Skeletal muscle tissue (tissue), 4 donors: ENCODE measurements around the gene REPS2. TPM values are rescaled to one million over a fixed set of nuclear protein-coding genes. Genes with fewer than 3 reads are reported as not detected.

Experiments
- H3K27ac ChIP-seq: one replicate; pipeline ENCODE4 v1.7.0; 2013; ENCODE audit warnings: mild to moderate bottlenecking, low read depth, low read length, inconsistent platforms
- H3K27me3 ChIP-seq, 3 donors: one replicate each; pipeline ENCODE4 v1.7.0; 2013; ENCODE audit warnings: low read length in 3 of 3; ENCODE audit not compliant: control insufficient read depth in 3 of 3, insufficient read depth in 3 of 3
- H3K36me3 ChIP-seq, 3 donors: one replicate each; pipeline ENCODE4 v1.7.0; 2013; ENCODE audit warnings: low read length in 3 of 3; ENCODE audit not compliant: control insufficient read depth in 3 of 3, insufficient read depth in 3 of 3
- H3K4me1 ChIP-seq, 3 donors: one replicate each; pipeline ENCODE4 v1.7.0; 2013; ENCODE audit warnings: low read length in 3 of 3, mild to moderate bottlenecking in 3 of 3; ENCODE audit not compliant: control insufficient read depth in 3 of 3, insufficient read depth in 3 of 3
- H3K4me3 ChIP-seq, 3 donors: one replicate each; pipeline ENCODE4 v1.7.0; 2013; ENCODE audit warnings: low read length in 3 of 3
- H3K9ac ChIP-seq, 3 donors: one replicate each; pipeline ENCODE4 v1.7.0; 2013; ENCODE audit warnings: low read length in 3 of 3, mild to moderate bottlenecking in 3 of 3, moderate library complexity in 2 of 3, low read depth in 1 of 3
- H3K9me3 ChIP-seq, 3 donors: one replicate each; pipeline ENCODE4 v1.7.0; 2013; ENCODE audit warnings: low read length in 3 of 3; ENCODE audit not compliant: control insufficient read depth in 3 of 3
- total RNA-seq: library from RNA; depleted of rRNA; stranded (reverse); fragments of >200 nt; gene quantifications from one replicate; pipeline ENCODE4 v1.2.3, GENCODE V29; 2014
- donor health status: Osteomylitis.

Gene REPS2
- total RNA-seq, 1 donor from 2014 or later = 7.8 TPM

- Histone ChIP-seq H3K27ac (no peak overlapping the region), H3K4me1 (no peaks in the 10 kb centered on the region), H3K4me3 (no peak overlapping the region), H3K27me3 (no peaks in the 10 kb centered on the region), H3K36me3 (no peaks in the 10 kb centered on the region), H3K9ac (no peak overlapping the region), H3K9me3 (no peaks in the 10 kb centered on the region)
These were observed 118.6 kb downstream of the REPS2 start for GRCh38 chrX:17065100-17065499.

- H3K36me3 ChIP-seq = no peaks in the 10 kb centered on the region
- no peaks in the 10 kb centered on the region for H3K4me1 ChIP-seq
- no peak overlapping the region for H3K9ac ChIP-seq
- H3K27me3 ChIP-seq = peaks cover 0 to 4% (median 0%) of the 10 kb centered on the region in 3 donors
- no peaks in the 10 kb centered on the region for H3K9me3 ChIP-seq
- no peak overlapping the region for H3K27ac ChIP-seq
- no peak overlapping the region for H3K4me3 ChIP-seq
These were observed 121.1 kb downstream of the REPS2 start for GRCh38 chrX:17067534-17067933.

DNA sequence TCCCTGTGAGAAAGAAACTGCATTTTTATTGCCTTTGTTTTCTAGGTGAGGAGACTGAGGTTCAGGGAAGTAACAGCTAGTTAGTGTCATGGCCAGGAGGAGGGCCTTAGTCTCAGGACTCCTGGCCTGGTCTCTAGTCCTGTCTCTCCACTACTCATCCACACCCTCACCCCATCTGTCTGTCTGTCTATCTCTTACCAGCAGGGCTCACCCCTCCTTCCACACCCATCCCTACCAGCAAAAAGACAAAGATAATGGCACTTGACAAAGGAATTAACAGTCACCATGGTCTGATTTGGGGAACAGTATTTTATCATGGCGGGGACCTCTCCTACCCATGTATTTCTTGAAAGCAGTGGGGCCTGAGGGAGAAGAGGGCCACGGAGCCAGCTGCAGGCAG is 125.8 kb downstream of the REPS2 start:
- Histone ChIP-seq H3K27me3 (peaks cover 0 to 11% (median 0%) of the 10 kb centered on the region in 3 donors), H3K9me3 (no peaks in the 10 kb centered on the region), H3K36me3 (no peaks in the 10 kb centered on the region), H3K4me3 (no peak overlapping the region), H3K9ac (no peak overlapping the region), H3K27ac (no peak overlapping the region), H3K4me1 (peaks cover 0 to under 1% (median 0%) of the 10 kb centered on the region in 3 donors)

GRCh38 chrX:17072721-17073230 is 126.3 kb downstream of the REPS2 start:
- no peak overlapping the region for H3K4me3 ChIP-seq
- H3K9ac ChIP-seq = no peak overlapping the region
- no peak overlapping the region for H3K27ac ChIP-seq
- peaks cover 0 to 11% (median 0%) of the 10 kb centered on the region in 3 donors for H3K27me3 ChIP-seq
- H3K9me3 ChIP-seq = no peaks in the 10 kb centered on the region
- H3K36me3 ChIP-seq = no peaks in the 10 kb centered on the region
- H3K4me1 ChIP-seq = peaks cover under 1 to 5% (median 3%) of the 10 kb centered on the region in 3 donors

DNA sequence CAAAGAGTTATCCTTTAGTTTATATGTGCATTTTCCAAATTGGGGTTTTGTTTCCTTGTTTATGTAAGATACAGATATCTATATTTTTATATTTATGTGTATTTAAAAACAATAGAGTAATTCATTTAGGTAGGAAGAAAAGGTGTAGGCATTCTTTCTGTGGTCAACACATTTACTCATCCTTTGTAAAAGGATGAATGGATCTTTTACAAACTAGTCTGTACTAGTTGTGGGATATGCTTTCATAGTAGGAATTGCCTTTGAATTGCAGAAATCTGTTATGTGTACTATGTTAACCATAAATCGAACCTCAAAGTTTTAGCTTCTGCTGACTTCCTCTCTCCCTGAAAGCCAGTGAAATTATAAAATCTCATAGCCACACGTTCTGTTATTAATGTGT is 128.5 kb downstream of the REPS2 start:
- Histone ChIP-seq H3K27me3 (peaks cover 0 to 11% (median 0%) of the 10 kb centered on the region in 3 donors), H3K4me1 (peaks cover 2 to 11% (median 5%) of the 10 kb centered on the region in 3 donors), H3K4me3 (no peak overlapping the region), H3K9ac (no peak overlapping the region), H3K36me3 (no peaks in the 10 kb centered on the region), H3K9me3 (no peaks in the 10 kb centered on the region), H3K27ac (no peak overlapping the region)

GRCh38 chrX:17077361-17077760 is 130.9 kb downstream of the REPS2 start:
- peaks cover 0 to 7% (median 0%) of the 10 kb centered on the region in 3 donors for H3K27me3 ChIP-seq
- peaks cover 2 to 14% (median 5%) of the 10 kb centered on the region in 3 donors for H3K4me1 ChIP-seq
- no peak overlapping the region for H3K27ac ChIP-seq
- H3K9ac ChIP-seq = no peak overlapping the region
- no peak overlapping the region for H3K4me3 ChIP-seq
- H3K36me3 ChIP-seq = no peaks in the 10 kb centered on the region
- no peaks in the 10 kb centered on the region for H3K9me3 ChIP-seq

DNA sequence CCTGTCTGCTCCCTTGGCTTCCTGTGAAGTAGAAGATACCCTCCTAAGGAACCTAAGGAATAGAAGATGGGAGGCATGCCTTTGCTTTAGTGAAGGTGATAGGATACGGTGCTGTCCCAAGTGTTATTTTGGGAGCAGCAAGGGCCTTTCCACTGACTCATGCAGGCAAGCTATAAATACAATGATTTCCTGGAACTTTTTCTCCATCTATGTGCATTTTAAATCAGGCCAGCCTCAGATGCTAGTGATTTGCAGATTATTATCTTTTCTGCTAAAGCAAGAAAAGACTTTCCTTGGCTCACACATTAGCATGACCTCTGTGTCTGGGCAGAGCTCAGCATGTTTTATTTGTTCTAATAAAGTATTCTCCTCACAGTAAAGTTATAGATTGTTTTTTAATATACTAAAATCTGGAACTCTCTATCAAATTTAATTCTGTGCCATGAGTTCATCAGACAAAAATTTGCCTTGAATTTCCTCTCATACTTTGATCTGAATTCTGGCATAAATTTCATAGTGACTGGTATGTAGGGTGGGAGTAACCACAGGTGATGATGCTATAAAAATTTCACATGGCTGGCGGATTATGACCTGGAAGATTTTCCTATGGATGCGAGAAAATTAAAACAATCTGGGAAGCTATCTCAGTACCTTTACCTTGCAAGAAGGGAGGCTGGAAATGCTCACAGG is 131.7 kb downstream of the REPS2 start:
- Histone ChIP-seq H3K4me1 (peaks cover 2 to 14% (median 5%) of the 10 kb centered on the region in 3 donors), H3K9me3 (no peaks in the 10 kb centered on the region), H3K27ac (no peak overlapping the region), H3K4me3 (no peak overlapping the region), H3K9ac (no peak overlapping the region), H3K36me3 (no peaks in the 10 kb centered on the region), H3K27me3 (peaks cover 0 to 3% (median 0%) of the 10 kb centered on the region in 3 donors)

DNA sequence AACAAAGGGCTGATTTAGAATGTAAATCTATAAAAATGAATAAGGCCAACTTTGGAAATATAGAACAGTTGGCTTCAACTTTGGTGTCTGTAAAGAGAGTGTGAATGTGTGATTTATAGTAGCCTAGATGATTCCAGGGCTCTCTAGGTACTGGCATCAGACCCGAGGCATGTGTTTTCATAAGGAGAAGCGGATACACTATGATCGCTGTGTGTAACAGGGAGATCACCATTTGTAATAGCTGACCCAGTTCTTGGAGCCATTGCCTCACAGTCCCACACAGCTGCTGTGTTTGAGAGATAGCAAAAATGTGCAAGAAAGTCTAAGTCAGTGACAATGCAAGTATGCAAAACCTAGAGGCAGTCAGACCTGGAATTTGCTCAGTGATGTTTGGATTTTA is 135.1 kb downstream of the REPS2 start:
- Histone ChIP-seq H3K9ac (no peak overlapping the region), H3K27ac (no peak overlapping the region), H3K9me3 (no peaks in the 10 kb centered on the region), H3K36me3 (no peaks in the 10 kb centered on the region), H3K4me3 (no peak overlapping the region), H3K27me3 (no peaks in the 10 kb centered on the region), H3K4me1 (peaks cover 2 to 14% (median 5%) of the 10 kb centered on the region in 3 donors)

GRCh38 chrX:17081968-17082367 is 135.5 kb downstream of the REPS2 start:
- H3K27me3 ChIP-seq = no peaks in the 10 kb centered on the region
- H3K4me3 ChIP-seq = no peak overlapping the region
- H3K36me3 ChIP-seq = no peaks in the 10 kb centered on the region

GRCh38 chrX:17082831-17083230 is 136.4 kb downstream of the REPS2 start:
- peaks cover 0 to 3% (median 0%) of the 10 kb centered on the region in 3 donors for H3K27me3 ChIP-seq
- H3K36me3 ChIP-seq = no peaks in the 10 kb centered on the region
- H3K9ac ChIP-seq = no peak overlapping the region
- no peaks in the 10 kb centered on the region for H3K9me3 ChIP-seq
- no peak overlapping the region for H3K4me3 ChIP-seq
- H3K4me1 ChIP-seq = peaks cover under 1 to 8% (median under 1%) of the 10 kb centered on the region in 3 donors
- H3K27ac ChIP-seq = no peak overlapping the region

More at GRCh38 chrX:17081968-17082367, 135.5 kb downstream of the REPS2 start:
- H3K9me3 ChIP-seq = no peaks in the 10 kb centered on the region
- peaks cover 2 to 14% (median 5%) of the 10 kb centered on the region in 3 donors for H3K4me1 ChIP-seq
- H3K9ac ChIP-seq = no peak overlapping the region
- no peak overlapping the region for H3K27ac ChIP-seq
